Measurements from ENCODE around the gene BSG. TPM values are rescaled to one million over a fixed set of nuclear protein-coding genes. Genes with fewer than 3 reads are reported as not detected.

BSG gene
- total and polyA plus RNA-seq, 9 of the 15 experiments (the other 6 are each of a cell fraction or from before 2014, with no cell fraction given): 4.6 to 495 (median 187) TPM

- TF ChIP-seq, protein P1, sequence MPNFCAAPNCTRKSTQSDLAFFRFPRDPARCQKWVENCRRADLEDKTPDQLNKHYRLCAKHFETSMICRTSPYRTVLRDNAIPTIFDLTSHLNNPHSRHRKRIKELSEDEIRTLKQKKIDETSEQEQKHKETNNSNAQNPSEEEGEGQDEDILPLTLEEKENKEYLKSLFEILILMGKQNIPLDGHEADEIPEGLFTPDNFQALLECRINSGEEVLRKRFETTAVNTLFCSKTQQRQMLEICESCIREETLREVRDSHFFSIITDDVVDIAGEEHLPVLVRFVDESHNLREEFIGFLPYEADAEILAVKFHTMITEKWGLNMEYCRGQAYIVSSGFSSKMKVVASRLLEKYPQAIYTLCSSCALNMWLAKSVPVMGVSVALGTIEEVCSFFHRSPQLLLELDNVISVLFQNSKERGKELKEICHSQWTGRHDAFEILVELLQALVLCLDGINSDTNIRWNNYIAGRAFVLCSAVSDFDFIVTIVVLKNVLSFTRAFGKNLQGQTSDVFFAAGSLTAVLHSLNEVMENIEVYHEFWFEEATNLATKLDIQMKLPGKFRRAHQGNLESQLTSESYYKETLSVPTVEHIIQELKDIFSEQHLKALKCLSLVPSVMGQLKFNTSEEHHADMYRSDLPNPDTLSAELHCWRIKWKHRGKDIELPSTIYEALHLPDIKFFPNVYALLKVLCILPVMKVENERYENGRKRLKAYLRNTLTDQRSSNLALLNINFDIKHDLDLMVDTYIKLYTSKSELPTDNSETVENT (CRISPR knock-in tag; IDR thresholded peaks at IDR 0.05): no peak
- TF ChIP-seq, protein P2, sequence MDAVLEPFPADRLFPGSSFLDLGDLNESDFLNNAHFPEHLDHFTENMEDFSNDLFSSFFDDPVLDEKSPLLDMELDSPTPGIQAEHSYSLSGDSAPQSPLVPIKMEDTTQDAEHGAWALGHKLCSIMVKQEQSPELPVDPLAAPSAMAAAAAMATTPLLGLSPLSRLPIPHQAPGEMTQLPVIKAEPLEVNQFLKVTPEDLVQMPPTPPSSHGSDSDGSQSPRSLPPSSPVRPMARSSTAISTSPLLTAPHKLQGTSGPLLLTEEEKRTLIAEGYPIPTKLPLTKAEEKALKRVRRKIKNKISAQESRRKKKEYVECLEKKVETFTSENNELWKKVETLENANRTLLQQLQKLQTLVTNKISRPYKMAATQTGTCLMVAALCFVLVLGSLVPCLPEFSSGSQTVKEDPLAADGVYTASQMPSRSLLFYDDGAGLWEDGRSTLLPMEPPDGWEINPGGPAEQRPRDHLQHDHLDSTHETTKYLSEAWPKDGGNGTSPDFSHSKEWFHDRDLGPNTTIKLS (IDR thresholded peaks at IDR 0.05; ENCODE audit: borderline replicate concordance, low read depth): no peak; the same call in 1 of the 2 replicates
- TF ChIP-seq CC2D1A (IDR thresholded peaks at IDR 0.05): no peak
- no peak for TF ChIP-seq ZNF584 (CRISPR knock-in tag; IDR thresholded peaks at IDR 0.05; ENCODE audit: low read depth)
- TF ChIP-seq BDP1 (IDR thresholded peaks at IDR 0.05; ENCODE audit: insufficient read depth, insufficient read length): no peak
- no peak for TF ChIP-seq NUFIP1 (IDR thresholded peaks at IDR 0.05; ENCODE audit: partially characterized antibody)
- TF ChIP-seq TAF9B (IDR thresholded peaks at IDR 0.05; ENCODE audit: partially characterized antibody): no peak
- no peak for TF ChIP-seq HMGN3 (IDR thresholded peaks at IDR 0.05; ENCODE audit: borderline replicate concordance, extremely low read depth, insufficient read length, low read depth, low read length)
- no peak for TF ChIP-seq E2F8 (IDR thresholded peaks at IDR 0.05; ENCODE audit: low read depth, partially characterized antibody)
- no peak for TF ChIP-seq ZNF184 (CRISPR knock-in tag; IDR thresholded peaks at IDR 0.05)
- no peak for TF ChIP-seq CBX3 (IDR thresholded peaks at IDR 0.05; ENCODE audit: borderline replicate concordance in 1 of 2, low read length in 2 of 2)
- TF ChIP-seq, protein P3, sequence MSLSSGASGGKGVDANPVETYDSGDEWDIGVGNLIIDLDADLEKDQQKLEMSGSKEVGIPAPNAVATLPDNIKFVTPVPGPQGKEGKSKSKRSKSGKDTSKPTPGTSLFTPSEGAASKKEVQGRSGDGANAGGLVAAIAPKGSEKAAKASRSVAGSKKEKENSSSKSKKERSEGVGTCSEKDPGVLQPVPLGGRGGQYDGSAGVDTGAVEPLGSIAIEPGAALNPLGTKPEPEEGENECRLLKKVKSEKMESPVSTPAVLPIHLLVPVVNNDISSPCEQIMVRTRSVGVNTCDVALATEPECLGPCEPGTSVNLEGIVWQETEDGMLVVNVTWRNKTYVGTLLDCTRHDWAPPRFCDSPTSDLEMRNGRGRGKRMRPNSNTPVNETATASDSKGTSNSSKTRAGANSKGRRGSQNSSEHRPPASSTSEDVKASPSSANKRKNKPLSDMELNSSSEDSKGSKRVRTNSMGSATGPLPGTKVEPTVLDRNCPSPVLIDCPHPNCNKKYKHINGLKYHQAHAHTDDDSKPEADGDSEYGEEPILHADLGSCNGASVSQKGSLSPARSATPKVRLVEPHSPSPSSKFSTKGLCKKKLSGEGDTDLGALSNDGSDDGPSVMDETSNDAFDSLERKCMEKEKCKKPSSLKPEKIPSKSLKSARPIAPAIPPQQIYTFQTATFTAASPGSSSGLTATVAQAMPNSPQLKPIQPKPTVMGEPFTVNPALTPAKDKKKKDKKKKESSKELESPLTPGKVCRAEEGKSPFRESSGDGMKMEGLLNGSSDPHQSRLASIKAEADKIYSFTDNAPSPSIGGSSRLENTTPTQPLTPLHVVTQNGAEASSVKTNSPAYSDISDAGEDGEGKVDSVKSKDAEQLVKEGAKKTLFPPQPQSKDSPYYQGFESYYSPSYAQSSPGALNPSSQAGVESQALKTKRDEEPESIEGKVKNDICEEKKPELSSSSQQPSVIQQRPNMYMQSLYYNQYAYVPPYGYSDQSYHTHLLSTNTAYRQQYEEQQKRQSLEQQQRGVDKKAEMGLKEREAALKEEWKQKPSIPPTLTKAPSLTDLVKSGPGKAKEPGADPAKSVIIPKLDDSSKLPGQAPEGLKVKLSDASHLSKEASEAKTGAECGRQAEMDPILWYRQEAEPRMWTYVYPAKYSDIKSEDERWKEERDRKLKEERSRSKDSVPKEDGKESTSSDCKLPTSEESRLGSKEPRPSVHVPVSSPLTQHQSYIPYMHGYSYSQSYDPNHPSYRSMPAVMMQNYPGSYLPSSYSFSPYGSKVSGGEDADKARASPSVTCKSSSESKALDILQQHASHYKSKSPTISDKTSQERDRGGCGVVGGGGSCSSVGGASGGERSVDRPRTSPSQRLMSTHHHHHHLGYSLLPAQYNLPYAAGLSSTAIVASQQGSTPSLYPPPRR (CRISPR knock-in tag; IDR thresholded peaks at IDR 0.05; ENCODE audit: borderline replicate concordance): no peak
- no peak for TF ChIP-seq DIDO1 (tag; IDR thresholded peaks at IDR 0.05; ENCODE audit: low read depth)
- no peak for TF ChIP-seq CBFA2T2 (conservative IDR thresholded peaks at IDR 0.05)
- TF ChIP-seq, protein P4, sequence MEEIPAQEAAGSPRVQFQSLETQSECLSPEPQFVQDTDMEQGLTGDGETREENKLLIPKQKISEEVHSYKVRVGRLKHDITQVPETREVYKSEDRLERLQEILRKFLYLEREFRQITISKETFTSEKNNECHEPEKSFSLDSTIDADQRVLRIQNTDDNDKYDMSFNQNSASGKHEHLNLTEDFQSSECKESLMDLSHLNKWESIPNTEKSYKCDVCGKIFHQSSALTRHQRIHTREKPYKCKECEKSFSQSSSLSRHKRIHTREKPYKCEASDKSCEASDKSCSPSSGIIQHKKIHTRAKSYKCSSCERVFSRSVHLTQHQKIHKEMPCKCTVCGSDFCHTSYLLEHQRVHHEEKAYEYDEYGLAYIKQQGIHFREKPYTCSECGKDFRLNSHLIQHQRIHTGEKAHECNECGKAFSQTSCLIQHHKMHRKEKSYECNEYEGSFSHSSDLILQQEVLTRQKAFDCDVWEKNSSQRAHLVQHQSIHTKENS (CRISPR knock-in tag; IDR thresholded peaks at IDR 0.05): no peak
These were observed 60.2 kb downstream of the BSG start (continued) for GRCh38 chr19:632579-633067.
